A549 (cell line): ENCODE results near the gene DMP1. TPM values are rescaled to one million over a fixed set of nuclear protein-coding genes. Genes with fewer than 3 reads are reported as not detected.

Experiments used
- ATAC-seq, 2 experiments: fragments of 200-7000 bp in 1 of 2; fragments of >200 bp in 1 of 2; cut with Nextera tagmentation in 1 of 2; cut with Tn5 transposase in 1 of 2; 3 replicates each; pipeline versions ENCODE4 v1.8.0 to v1.9.1; 2018 to 2020; ENCODE audit warnings: mild to moderate bottlenecking in 1 of 2, moderate library complexity in 1 of 2
- CTCF ChIA-PET: fragments of 300-600 bp; sonication (Branson Sonifier 250); formaldehyde crosslinking; extraction: SDS; loops from one replicate; lab custom pipeline; 2021; ENCODE audit warnings: antibody characterized with exemption, inconsistent platforms; lab: Yijun Ruan, JAX
- POLR2A ChIA-PET: fragments of 350-600 bp; formaldehyde crosslinking; extraction: SDS; loops from one replicate; lab custom pipeline; 2021; ENCODE audit warnings: antibody characterized with exemption, inconsistent platforms; lab: Yijun Ruan, JAX
- DNase-seq, 2 experiments: peaks; one replicate each; pipeline versions ENCODE4 v3.0.0 to v3.0.0-alpha.2; 2011 to 2016; ENCODE audit warnings: low read depth in 1 of 2, low spot score in 1 of 2
- FAIRE-seq: peaks from 2 replicates; lab custom pipeline; 2011; peaks lifted over from hg19 to GRCh38; lab: Jason Lieb, UNC
- H3K27ac ChIP-seq, 2 experiments: fragments of >200 bp; sonication (Bioruptor Twin); formaldehyde crosslinking; 3 replicates each; pipeline ENCODE4 v1.5.1; 2016 to 2017
- H3K4me1 ChIP-seq: fragments of >200 bp; sonication (Bioruptor Twin); formaldehyde crosslinking; 3 replicates; pipeline ENCODE4 v1.6.1; 2016
- H3K4me2 ChIP-seq: fragments of >200 bp; sonication (Bioruptor Twin); formaldehyde crosslinking; 3 replicates; pipeline ENCODE4 v1.6.1; 2016
- H3K4me3 ChIP-seq: fragments of >200 bp; sonication (Bioruptor Twin); formaldehyde crosslinking; 3 replicates; pipeline ENCODE4 v1.5.1; 2016
- H3K9me3 ChIP-seq: fragments of >200 bp; sonication (Bioruptor Twin); formaldehyde crosslinking; 3 replicates; pipeline ENCODE4 v1.6.1; 2016
- CEBPB ChIP-seq, 2 experiments: fragments of >200 bp in 1 of 2; sonication (Bioruptor Twin) in 1 of 2; formaldehyde crosslinking in 1 of 2; IDR thresholded peaks; 2 replicates each; pipeline ENCODE4 v1.6.1; 2012 to 2016
- CHD2 ChIP-seq: fragments of 150-350 bp; IDR thresholded peaks from 2 replicates; pipeline ENCODE4 v1.6.1; 2014; ENCODE audit warnings: low read length; ENCODE audit not compliant: partially characterized antibody
- EP300 ChIP-seq, 2 experiments: fragments of >200 bp; sonication (Bioruptor Twin); formaldehyde crosslinking; IDR thresholded peaks; 2 replicates in 1 of 2; 3 replicates in 1 of 2; pipeline ENCODE4 v1.6.1; 2016 to 2017
- FOSB ChIP-seq: fragments of 250-450 bp; sonication (Bioruptor Pico); IDR thresholded peaks from 2 replicates; pipeline ENCODE4 v1.5.0; 2020; ENCODE audit warnings: mild to moderate bottlenecking, moderate library complexity
- FOSL2 ChIP-seq, 2 experiments: fragments of 450-650 bp in 1 of 2; fragments of >200 bp in 1 of 2; sonication (Bioruptor Twin) in 1 of 2; formaldehyde crosslinking; IDR thresholded peaks; 2 replicates each; pipeline versions ENCODE4 v1.5.0 to v1.6.1; 2016 to 2020; ENCODE audit warnings: mild to moderate bottlenecking in 1 of 2, moderate library complexity in 1 of 2
- GATA3 ChIP-seq: IDR thresholded peaks from 2 replicates; pipeline ENCODE4 v1.6.1; 2012; ENCODE audit warnings: borderline replicate concordance
- JUNB ChIP-seq: fragments of >200 bp; sonication (Bioruptor Twin); formaldehyde crosslinking; IDR thresholded peaks from 2 replicates; pipeline ENCODE4 v1.6.1; 2016
- MAFK ChIP-seq: fragments of 450-650 bp; IDR thresholded peaks from 2 replicates; pipeline ENCODE4 v1.6.1; 2014; ENCODE audit not compliant: partially characterized antibody
- MYC ChIP-seq: IDR thresholded peaks from 2 replicates; pipeline ENCODE4 v1.6.1; 2012; ENCODE audit warnings: mild to moderate bottlenecking, inconsistent platforms, low read length, improper control_type of control experiment, borderline replicate concordance
- PHF8 ChIP-seq: fragments of 200-600 bp; sonication (generic); IDR thresholded peaks from 2 replicates; pipeline ENCODE4 v1.6.1; 2016; ENCODE audit warnings: low read depth, mild to moderate bottlenecking, antibody characterized with exemption, moderate library complexity, borderline replicate concordance
- RARB ChIP-seq: fragments of 250-450 bp; sonication (Bioruptor Pico); IDR thresholded peaks from 2 replicates; pipeline ENCODE4 v1.8.0; 2021; ENCODE audit warnings: mild to moderate bottlenecking, moderate library complexity
- RCOR1 ChIP-seq: fragments of 150-350 bp; IDR thresholded peaks from 2 replicates; pipeline ENCODE4 v1.6.1; 2014; ENCODE audit warnings: antibody characterized with exemption, low read length, low read depth
- TP53 ChIP-seq: fragments of 250-450 bp; sonication (Bioruptor Pico); IDR thresholded peaks from 2 replicates; pipeline ENCODE4 v1.5.0; 2021; ENCODE audit warnings: mild to moderate bottlenecking, moderate library complexity
- WGBS: methylation state at CpG from one replicate; pipeline ENCODE4 v1.1.6; 2017; ENCODE audit errors: missing lambda C conversion rate; 5-methylcytosine and 5-hydroxymethylcytosine counted together
- polyA plus RNA-seq, 4 experiments: library from polyadenylated mRNA; depleted of rRNA in 3 of 4; stranded (reverse); fragments of >200 nt; fragmentation: RNase III in 1 of 4; extraction: RNeasy Plus Mini Kit Qiagen cat#74134 plus additional on column Dnase treatment in 1 of 4; gene quantifications; 2 replicates in 3 of 4; 3 replicates in 1 of 4; pipeline ENCODE4 v1.2.3, GENCODE V29; 2011 to 2017
- TF ChIP-seq, protein P1 (sequence below): fragments of 200-600 bp; sonication (generic); IDR thresholded peaks from 2 replicates; pipeline ENCODE4 v1.6.1; 2016; ENCODE audit warnings: antibody characterized with exemption, mild to moderate bottlenecking, moderate library complexity
- TF ChIP-seq, protein P2 (sequence below): IDR thresholded peaks from 2 replicates; pipeline ENCODE4 v1.6.1; 2012; ENCODE audit warnings: low read depth, borderline replicate concordance
- TF ChIP-seq, protein P3 (sequence below): fragments of >200 bp; sonication (Bioruptor Twin); formaldehyde crosslinking; IDR thresholded peaks from 2 replicates; pipeline ENCODE4 v1.6.1; 2016

DMP1 gene
- polyA plus RNA-seq, 2 of the 4 experiments (the other 2 are of a cell fraction) = not detected

DNA sequence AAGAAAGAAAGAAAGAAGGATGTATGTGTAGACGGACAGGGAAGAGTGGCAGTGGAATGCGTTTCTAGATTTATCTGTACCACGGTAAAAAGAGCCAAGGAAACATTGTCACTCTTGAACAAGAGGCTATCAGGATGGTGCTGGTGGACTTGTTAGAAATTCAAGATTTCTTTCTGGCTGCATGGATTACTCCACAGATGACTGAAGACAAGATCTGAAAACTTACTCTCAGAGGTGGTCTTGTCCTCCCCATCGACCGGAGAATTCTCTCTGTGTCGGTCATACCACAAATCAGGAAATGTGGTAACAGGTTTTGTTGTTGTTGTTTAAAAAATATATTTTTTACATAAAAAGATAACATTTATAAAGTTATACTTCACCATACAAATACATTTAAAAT lies 30.0 kb upstream of the DMP1 start:
- no peak for FAIRE-seq
- POLR2A ChIA-PET = no interaction called here
- no peaks in the 10 kb centered on the region for H3K9me3 ChIP-seq
- WGBS = 49% methylated on average over 6 of the region's 6 CpGs
- TF ChIP-seq CHD2 (no peak), MAFK (no peak), JUNB (no peak), GATA3 (no peak)
- TF ChIP-seq, protein P1, sequence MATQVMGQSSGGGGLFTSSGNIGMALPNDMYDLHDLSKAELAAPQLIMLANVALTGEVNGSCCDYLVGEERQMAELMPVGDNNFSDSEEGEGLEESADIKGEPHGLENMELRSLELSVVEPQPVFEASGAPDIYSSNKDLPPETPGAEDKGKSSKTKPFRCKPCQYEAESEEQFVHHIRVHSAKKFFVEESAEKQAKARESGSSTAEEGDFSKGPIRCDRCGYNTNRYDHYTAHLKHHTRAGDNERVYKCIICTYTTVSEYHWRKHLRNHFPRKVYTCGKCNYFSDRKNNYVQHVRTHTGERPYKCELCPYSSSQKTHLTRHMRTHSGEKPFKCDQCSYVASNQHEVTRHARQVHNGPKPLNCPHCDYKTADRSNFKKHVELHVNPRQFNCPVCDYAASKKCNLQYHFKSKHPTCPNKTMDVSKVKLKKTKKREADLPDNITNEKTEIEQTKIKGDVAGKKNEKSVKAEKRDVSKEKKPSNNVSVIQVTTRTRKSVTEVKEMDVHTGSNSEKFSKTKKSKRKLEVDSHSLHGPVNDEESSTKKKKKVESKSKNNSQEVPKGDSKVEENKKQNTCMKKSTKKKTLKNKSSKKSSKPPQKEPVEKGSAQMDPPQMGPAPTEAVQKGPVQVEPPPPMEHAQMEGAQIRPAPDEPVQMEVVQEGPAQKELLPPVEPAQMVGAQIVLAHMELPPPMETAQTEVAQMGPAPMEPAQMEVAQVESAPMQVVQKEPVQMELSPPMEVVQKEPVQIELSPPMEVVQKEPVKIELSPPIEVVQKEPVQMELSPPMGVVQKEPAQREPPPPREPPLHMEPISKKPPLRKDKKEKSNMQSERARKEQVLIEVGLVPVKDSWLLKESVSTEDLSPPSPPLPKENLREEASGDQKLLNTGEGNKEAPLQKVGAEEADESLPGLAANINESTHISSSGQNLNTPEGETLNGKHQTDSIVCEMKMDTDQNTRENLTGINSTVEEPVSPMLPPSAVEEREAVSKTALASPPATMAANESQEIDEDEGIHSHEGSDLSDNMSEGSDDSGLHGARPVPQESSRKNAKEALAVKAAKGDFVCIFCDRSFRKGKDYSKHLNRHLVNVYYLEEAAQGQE = no peak
- TF ChIP-seq, all 56 proteins: peak for 0
- no peak for ATAC-seq
- CTCF ChIA-PET = no interaction called here
- Histone ChIP-seq H3K27ac (no peak overlapping the region), H3K4me2 (no peak overlapping the region), H3K4me3 (no peak overlapping the region), H3K4me1 (no peaks in the 10 kb centered on the region)
- DNase-seq = no peak

DNA sequence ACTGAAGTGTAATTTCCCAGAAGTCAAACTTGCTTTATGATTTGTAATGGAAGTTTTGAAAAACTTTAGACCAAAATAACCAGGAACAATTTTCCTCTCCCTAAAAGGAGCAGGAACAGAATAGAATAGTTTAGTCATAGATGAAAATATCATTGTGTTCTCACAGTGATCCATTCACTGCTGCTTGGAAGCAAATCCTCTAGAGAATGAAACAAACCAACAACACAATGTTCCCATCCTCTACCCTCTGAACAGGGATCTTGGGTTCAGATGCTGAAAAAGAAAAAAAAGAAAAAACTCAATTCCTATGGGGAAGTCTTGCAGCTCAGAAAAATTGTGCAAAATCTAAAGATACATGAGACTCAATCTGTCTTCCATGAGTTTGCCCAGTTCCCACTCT lies 29.6 kb upstream of the DMP1 start:
- DNase-seq = no peak
- Histone ChIP-seq H3K4me3 (no peak overlapping the region), H3K9me3 (no peaks in the 10 kb centered on the region), H3K4me2 (no peak overlapping the region), H3K4me1 (no peaks in the 10 kb centered on the region), H3K27ac (no peak overlapping the region)
- ATAC-seq = no peak
- POLR2A ChIA-PET = no interaction called here
- no peak for FAIRE-seq
- CTCF ChIA-PET = no interaction called here
- TF ChIP-seq TP53 (CRISPR knock-in tag) (no peak), EP300 (IDR thresholded peaks at IDR 0.05) (no peak), RARB (CRISPR knock-in tag) (no peak), MYC (no peak), CEBPB (IDR thresholded peaks at IDR 0.05) (no peak), GATA3 (no peak), JUNB (no peak), PHF8 (no peak), FOSL2 (IDR thresholded peaks at IDR 0.05) (no peak), FOSL2 (CRISPR knock-in tag; IDR thresholded peaks at IDR 0.05) (no peak), FOSB (CRISPR knock-in tag) (no peak)
- TF ChIP-seq, protein P2, sequence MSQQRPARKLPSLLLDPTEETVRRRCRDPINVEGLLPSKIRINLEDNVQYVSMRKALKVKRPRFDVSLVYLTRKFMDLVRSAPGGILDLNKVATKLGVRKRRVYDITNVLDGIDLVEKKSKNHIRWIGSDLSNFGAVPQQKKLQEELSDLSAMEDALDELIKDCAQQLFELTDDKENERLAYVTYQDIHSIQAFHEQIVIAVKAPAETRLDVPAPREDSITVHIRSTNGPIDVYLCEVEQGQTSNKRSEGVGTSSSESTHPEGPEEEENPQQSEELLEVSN = no peak
- TF ChIP-seq, protein P3, sequence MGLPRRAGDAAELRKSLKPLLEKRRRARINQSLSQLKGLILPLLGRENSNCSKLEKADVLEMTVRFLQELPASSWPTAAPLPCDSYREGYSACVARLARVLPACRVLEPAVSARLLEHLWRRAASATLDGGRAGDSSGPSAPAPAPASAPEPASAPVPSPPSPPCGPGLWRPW = no peak

DNA sequence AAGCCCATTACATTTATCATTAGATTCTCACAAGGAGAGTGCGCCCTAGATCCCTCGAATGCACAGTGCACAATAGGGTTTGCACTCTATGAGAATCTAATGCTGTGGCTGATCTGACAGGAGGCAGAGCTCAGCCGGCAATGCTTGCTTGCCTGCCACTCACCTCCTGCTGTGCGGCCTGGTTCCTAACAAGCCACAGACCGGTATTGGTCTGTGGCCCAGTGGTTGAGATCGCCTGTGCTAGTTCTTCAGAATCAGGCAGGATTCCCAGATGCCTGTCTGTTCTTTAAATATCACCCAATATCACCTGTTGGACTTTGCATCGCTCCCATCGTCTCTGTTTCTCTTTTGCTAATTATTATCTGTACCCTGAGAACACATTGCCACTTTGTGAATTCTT lies 27.8 kb upstream of the DMP1 start:
- DNase-seq (no peak), ATAC-seq (no peak), FAIRE-seq (no peak)
- H3K27ac ChIP-seq = no peak overlapping the region
- H3K4me3 ChIP-seq = no peak overlapping the region
- H3K4me1 ChIP-seq = no peaks in the 10 kb centered on the region
- CTCF ChIA-PET = no interaction called here
- POLR2A ChIA-PET = no interaction called here
- TF ChIP-seq RCOR1 = no peak
- TF ChIP-seq, protein P1 = no peak
- TF ChIP-seq, protein P3 = no peak
- no peak for TF ChIP-seq FOSL2 (IDR thresholded peaks at IDR 0.05)
- no peak for TF ChIP-seq FOSL2 (CRISPR knock-in tag; IDR thresholded peaks at IDR 0.05)
- no peak overlapping the region for H3K4me2 ChIP-seq
- no peaks in the 10 kb centered on the region for H3K9me3 ChIP-seq
- 73% methylated on average over 8 of the region's 8 CpGs for WGBS
